MM.1S (cell line): ENCODE measurements around the gene HOXB7.

Source experiments
- DNase-seq: peaks from one replicate; pipeline ENCODE4 v3.0.0-alpha.2; 2015
- H2AFZ ChIP-seq: fragments of 300-600 bp; sonication (generic); 2 replicates; pipeline ENCODE4 v1.6.0; 2016; ENCODE audit warnings: antibody characterized with exemption, low read length
- H3F3A ChIP-seq: fragments of 300-600 bp; sonication (generic); 2 replicates; pipeline ENCODE4 v1.6.1; 2016; ENCODE audit warnings: mild to moderate bottlenecking, antibody characterized with exemption, low read length, moderate library complexity, mixed read lengths; ENCODE audit not compliant: insufficient read depth
- H3K27ac ChIP-seq: fragments of 300-600 bp; sonication (generic); 2 replicates; pipeline ENCODE4 v1.5.1; 2016; ENCODE audit warnings: mild to moderate bottlenecking, low read length
- H3K27me3 ChIP-seq: fragments of 300-600 bp; sonication (generic); replicated peaks from 2 replicates; pipeline ENCODE4 v1.6.0; 2016; ENCODE audit warnings: low read length; ENCODE audit not compliant: insufficient read depth
- H3K36me3 ChIP-seq: fragments of 300-600 bp; sonication (generic); replicated peaks from 2 replicates; pipeline ENCODE4 v1.6.1; 2016; ENCODE audit warnings: mild to moderate bottlenecking, low read length, mixed read lengths; ENCODE audit not compliant: insufficient read depth
- H3K4me1 ChIP-seq: fragments of 300-600 bp; sonication (generic); 2 replicates; pipeline ENCODE4 v1.6.1; 2016; ENCODE audit warnings: low read length, mixed read lengths
- H3K4me2 ChIP-seq: fragments of 300-600 bp; sonication (generic); 2 replicates; pipeline ENCODE4 v1.6.0; 2016; ENCODE audit warnings: low read depth, low read length
- H3K4me3 ChIP-seq: fragments of 300-600 bp; sonication (generic); 2 replicates; pipeline ENCODE4 v1.5.1; 2016; ENCODE audit warnings: low read length, mixed read lengths
- H3K79me2 ChIP-seq: fragments of 300-600 bp; sonication (generic); 2 replicates; pipeline ENCODE4 v1.6.1; 2016; ENCODE audit warnings: mixed run types, low read length, mixed read lengths
- H3K9ac ChIP-seq: fragments of 300-600 bp; sonication (generic); 2 replicates; pipeline ENCODE4 v1.6.1; 2016; ENCODE audit warnings: low read length, mixed read lengths
- H3K9me2 ChIP-seq: fragments of 300-600 bp; sonication (generic); replicated peaks from 2 replicates; pipeline ENCODE4 v1.6.1; 2016; ENCODE audit warnings: mild to moderate bottlenecking, low read length, mixed read lengths; ENCODE audit not compliant: insufficient read depth
- H3K9me3 ChIP-seq: fragments of 300-600 bp; sonication (generic); replicated peaks from 2 replicates; pipeline ENCODE4 v1.6.1; 2016; ENCODE audit warnings: mild to moderate bottlenecking, low read length, mixed read lengths; ENCODE audit not compliant: insufficient read depth
- H4K20me1 ChIP-seq: fragments of 300-600 bp; sonication (generic); 2 replicates; pipeline ENCODE4 v1.6.1; 2016; ENCODE audit warnings: mild to moderate bottlenecking, low read length, moderate library complexity, mixed read lengths; ENCODE audit not compliant: insufficient read depth
- CTCF ChIP-seq: fragments of 300-600 bp; sonication (generic); IDR thresholded peaks from 2 replicates; pipeline ENCODE4 v1.5.1; 2016; ENCODE audit warnings: antibody characterized with exemption, low read length, mixed read lengths
- EZH2 ChIP-seq: fragments of 300-600 bp; sonication (generic); optimal IDR thresholded peaks from 2 replicates; pipeline ENCODE3; 2017; ENCODE audit warnings: low read depth, mild to moderate bottlenecking, antibody characterized with exemption, low read length, mixed read lengths
- EZH2phosphoT487 ChIP-seq: fragments of 300-600 bp; sonication (generic); IDR thresholded peaks from 2 replicates; pipeline ENCODE4 v1.6.1; 2018; ENCODE audit warnings: antibody characterized with exemption, low read length

HOXB7 gene

GRCh38 chr17:48627118-48627597 lies 16.3 kb upstream of the HOXB7 start:
- Histone ChIP-seq H3K27me3 (peaks cover 81% of the 10 kb centered on the region), H3K4me3 (no peak overlapping the region), H3K4me2 (peak overlapping the region; percentile 62; the same call in 1 of the 2 replicates), H3F3A (no peaks in the 10 kb centered on the region), H3K9ac (no peak overlapping the region), H2AFZ (no peak overlapping the region), H3K4me1 (no peaks in the 10 kb centered on the region), H3K9me3 (no peaks in the 10 kb centered on the region), H3K36me3 (no peaks in the 10 kb centered on the region), H3K79me2 (no peaks in the 10 kb centered on the region), H4K20me1 (no peaks in the 10 kb centered on the region), H3K27ac (no peak overlapping the region), H3K9me2 (no peaks in the 10 kb centered on the region)
- DNase-seq: no peak
- TF ChIP-seq EZH2: no peak
- no peak for TF ChIP-seq EZH2phosphoT487
- no peak for TF ChIP-seq CTCF

- peak within 1 kb of the TSS; percentile 91 for H3K4me2 ChIP-seq
- H3K27ac ChIP-seq: no peak within 1 kb of the TSS
- H3K9me2 ChIP-seq: no peaks in the 10 kb centered on the region
- H3K36me3 ChIP-seq: no peaks in the 10 kb centered on the region
- no peaks in the 10 kb centered on the region for H3F3A ChIP-seq
- peak within 1 kb of the TSS; percentile 52 for H3K4me3 ChIP-seq
- peaks cover 88% of the 10 kb centered on the region for H3K27me3 ChIP-seq
- H4K20me1 ChIP-seq: no peaks in the 10 kb centered on the region
- no peak for DNase-seq
- no peaks in the 10 kb centered on the region for H3K4me1 ChIP-seq
- peak within 1 kb of the TSS; percentile 25 for H2AFZ ChIP-seq
- no peak for TF ChIP-seq EZH2
- no peak for TF ChIP-seq CTCF
- no peak within 1 kb of the TSS; the same call in 1 of the 2 replicates for H3K9ac ChIP-seq
- H3K9me3 ChIP-seq: no peaks in the 10 kb centered on the region
- H3K79me2 ChIP-seq: no peaks in the 10 kb centered on the region
Observed at GRCh38 chr17:48626245-48627117, 15.7 kb upstream of the HOXB7 start, which contains the start of gene HOXB9. HOXB9 (minus strand) TSS chr17:48626358; CDS start chr17:48626269, 89 bp downstream.

GRCh38 chr17:48625495-48626244 lies 14.9 kb upstream of the HOXB7 start:
- peak overlapping the region; percentile 52 for H3K4me3 ChIP-seq
- H3K9me3 ChIP-seq: no peaks in the 10 kb centered on the region
- no peaks in the 10 kb centered on the region for H3F3A ChIP-seq
- H3K27ac ChIP-seq: no peak overlapping the region
- H3K27me3 ChIP-seq: peaks cover 92% of the 10 kb centered on the region
- no peaks in the 10 kb centered on the region for H4K20me1 ChIP-seq
- no peaks in the 10 kb centered on the region for H3K79me2 ChIP-seq
- no peak overlapping the region; the same call in 1 of the 2 replicates for H3K9ac ChIP-seq
- H3K4me1 ChIP-seq: no peaks in the 10 kb centered on the region
- peak overlapping the region; percentile 91 for H3K4me2 ChIP-seq
- H2AFZ ChIP-seq: peak overlapping the region; percentile 25
- H3K36me3 ChIP-seq: no peaks in the 10 kb centered on the region
- no peaks in the 10 kb centered on the region for H3K9me2 ChIP-seq
- DNase-seq: peak; percentile 72
- no peak for TF ChIP-seq EZH2
- TF ChIP-seq EZH2phosphoT487: no peak
- no peak for TF ChIP-seq CTCF
